AG10803 (cell line): ENCODE results near the gene DENND4A.
"Not testable (repeated sequence)": the region's sequence is repeated elsewhere in the genome, so short reads cannot be mapped to it uniquely, and the experiment has no call there.

ENCODE experiments used
- DNase-seq: peaks from one replicate; pipeline ENCODE4 v3.0.0; 2010; ENCODE audit warnings: low read depth
- H3K4me3 ChIP-seq: 2 replicates; pipeline ENCODE4 v1.5.1; 2011; ENCODE audit warnings: mild to moderate bottlenecking, low read length, control low read depth
- CTCF ChIP-seq: conservative IDR thresholded peaks from 2 replicates; pipeline ENCODE4 v1.5.1; 2011; ENCODE audit warnings: mild to moderate bottlenecking, low read length, control low read depth, inconsistent platforms

DENND4A gene

GRCh38 chr15:65816441-65816840 lies 24.3 kb upstream of the DENND4A start:
- no peak for DNase-seq
- H3K4me3 ChIP-seq, result no peak overlapping the region
- no peak for TF ChIP-seq CTCF

GRCh38 chr15:65816008-65816407 lies 23.9 kb upstream of the DENND4A start:
- DNase-seq, H3K4me3 ChIP-seq: not testable (repeated sequence)

GRCh38 chr15:65814271-65814670 lies 22.2 kb upstream of the DENND4A start:
- H3K4me3 ChIP-seq, DNase-seq: not testable (repeated sequence)

GRCh38 chr15:65812916-65813315 lies 20.8 kb upstream of the DENND4A start:
- no peak overlapping the region for H3K4me3 ChIP-seq
- no peak for TF ChIP-seq CTCF

GRCh38 chr15:65812467-65812866 lies 20.4 kb upstream of the DENND4A start:
- no peak overlapping the region for H3K4me3 ChIP-seq
- no peak for DNase-seq
- TF ChIP-seq CTCF, result no peak

More at GRCh38 chr15:65812916-65813315, 20.8 kb upstream of the DENND4A start:
- DNase-seq, result no peak

- no peak for TF ChIP-seq CTCF
- no peak for DNase-seq
- no peak overlapping the region for H3K4me3 ChIP-seq
Measured at GRCh38 chr15:65811835-65812234, 19.7 kb upstream of the DENND4A start.

GRCh38 chr15:65811011-65811733 lies 19.1 kb upstream of the DENND4A start:
- DNase-seq, result not testable (repeated sequence)

GRCh38 chr15:65806397-65806796 lies 14.3 kb upstream of the DENND4A start:
- DNase-seq, result no peak
- H3K4me3 ChIP-seq, result no peak overlapping the region
- no peak for TF ChIP-seq CTCF

More at GRCh38 chr15:65811011-65811733, 19.1 kb upstream of the DENND4A start:
- H3K4me3 ChIP-seq, result not testable (repeated sequence)
